Measurements from ENCODE around the gene ANKRD45. TPM values are rescaled to one million over a fixed set of nuclear protein-coding genes. Genes with fewer than 3 reads are reported as not detected.
"Not testable (repeated sequence)": the region's sequence is repeated elsewhere in the genome, so short reads cannot be mapped to it uniquely, and the experiment has no call there.

Gene ANKRD45
- total RNA-seq, 1 donor from 2014 or later: not detected

DNA sequence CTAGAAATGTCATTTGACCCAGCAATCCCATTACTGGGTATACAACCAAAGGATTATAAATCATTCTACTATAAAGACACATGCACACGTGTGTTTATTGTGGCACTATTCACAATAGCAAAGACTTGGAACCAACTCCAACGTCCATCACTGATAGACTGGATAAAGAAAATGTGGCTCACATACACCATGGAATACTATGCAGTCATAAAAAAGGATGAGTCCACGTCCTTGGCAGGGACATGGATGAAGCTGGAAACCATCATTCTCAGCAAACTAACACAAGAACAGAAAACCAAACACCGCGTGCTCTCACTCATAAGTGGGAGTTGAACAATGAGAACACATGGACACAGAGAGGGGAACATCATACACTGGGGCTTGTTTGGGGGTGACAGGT lies 10.5 kb upstream of the ANKRD45 start:
- peaks cover 15% of the 10 kb centered on the region for H3K9me3 Mint-ChIP-seq
- H3K36me3 Mint-ChIP-seq (ENCODE audit: low read depth); H3K4me1 Mint-ChIP-seq; H3K4me3 Mint-ChIP-seq; DNase-seq; H3K27ac Mint-ChIP-seq; intact Hi-C loops (cut with micrococcal nuclease): not testable (repeated sequence)
- peaks cover 11% of the 10 kb centered on the region for H3K27me3 Mint-ChIP-seq

DNA sequence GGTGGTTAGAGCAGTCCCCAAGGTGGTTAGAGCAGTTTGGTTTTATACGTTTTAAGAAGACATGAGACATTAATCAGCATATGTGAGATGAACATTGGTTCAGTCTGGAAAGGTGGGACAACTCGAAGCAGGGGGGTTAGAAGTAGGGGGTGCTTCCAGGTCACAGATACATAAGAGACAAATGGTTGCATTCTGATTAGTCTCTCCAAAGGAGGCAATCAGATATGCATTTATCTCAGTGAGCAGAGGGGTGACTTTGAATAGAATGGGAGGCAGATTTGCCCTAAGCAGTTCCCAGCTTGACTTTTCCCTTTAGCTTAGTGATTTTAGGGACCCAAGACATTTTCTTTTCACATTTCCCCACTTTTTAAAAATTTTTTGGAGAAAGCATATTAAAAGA lies 4.8 kb upstream of the ANKRD45 start:
- H3K4me3 Mint-ChIP-seq; H3K4me1 Mint-ChIP-seq; H3K9me3 Mint-ChIP-seq; DNase-seq; intact Hi-C loops (cut with micrococcal nuclease); H3K27ac Mint-ChIP-seq; H3K36me3 Mint-ChIP-seq (ENCODE audit: low read depth): not testable (repeated sequence)
- H3K27me3 Mint-ChIP-seq: peaks cover 10% of the 10 kb centered on the region

DNA sequence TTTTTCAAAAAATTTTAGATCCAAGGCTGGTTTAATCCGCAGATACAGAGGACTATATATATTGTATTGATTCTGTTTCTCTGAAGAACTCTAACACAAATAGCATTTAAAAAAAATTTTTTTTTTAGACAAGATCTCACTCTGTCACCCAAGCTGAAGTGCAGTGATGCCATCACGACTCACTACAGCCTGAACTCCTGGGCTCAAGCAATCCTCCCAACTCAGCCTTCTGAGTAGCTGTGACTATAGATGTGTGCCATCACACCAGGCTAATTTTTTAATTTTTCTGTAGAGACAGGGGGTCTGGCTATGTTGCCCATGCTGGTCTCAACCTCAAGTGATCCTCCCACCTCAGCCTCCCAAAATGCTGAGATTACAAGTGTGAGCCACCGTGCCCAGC lies 3.0 kb downstream of the ANKRD45 start:
- intact Hi-C loops (cut with micrococcal nuclease): no loop called here

DNA sequence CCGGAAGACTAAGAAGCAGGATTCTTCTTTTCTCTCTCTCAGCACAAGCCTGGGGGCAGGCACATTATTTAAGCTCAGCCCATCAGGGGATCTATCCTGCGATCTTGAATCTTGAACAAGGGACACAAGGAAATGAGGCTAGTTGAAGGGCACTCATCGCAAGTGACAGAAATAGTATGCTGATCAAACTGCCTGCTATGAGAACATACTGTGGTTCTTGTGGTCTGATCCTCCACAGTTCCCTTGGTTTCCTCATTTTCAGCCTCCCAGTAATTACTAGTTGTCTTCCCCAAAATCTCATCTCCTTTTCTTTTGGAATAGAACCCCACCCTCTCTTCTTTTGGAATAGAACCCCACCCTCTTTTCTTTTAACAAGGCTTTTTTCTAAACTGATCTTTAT lies 6.5 kb downstream of the ANKRD45 start:
- peak; percentile 34 for DNase-seq
- Mint-ChIP-seq H3K4me1 (no peaks in the 10 kb centered on the region), H3K9me3 (no peaks in the 10 kb centered on the region), H3K27me3 (peaks cover 6% of the 10 kb centered on the region), H3K36me3 (ENCODE audit: low read depth) (no peaks in the 10 kb centered on the region), H3K27ac (no peak overlapping the region), H3K4me3 (no peak overlapping the region)
- intact Hi-C loops (cut with micrococcal nuclease): no loop called here

More for the DNA sequence above, 3.0 kb downstream of the ANKRD45 start:
- Mint-ChIP-seq H3K27me3 (peaks cover 22% of the 10 kb centered on the region), H3K4me3 (no peak overlapping the region), H3K27ac (no peak overlapping the region), H3K9me3 (no peaks in the 10 kb centered on the region), H3K4me1 (peaks cover 5% of the 10 kb centered on the region), H3K36me3 (ENCODE audit: low read depth) (no peaks in the 10 kb centered on the region)
- DNase-seq: peak; percentile 9

DNA sequence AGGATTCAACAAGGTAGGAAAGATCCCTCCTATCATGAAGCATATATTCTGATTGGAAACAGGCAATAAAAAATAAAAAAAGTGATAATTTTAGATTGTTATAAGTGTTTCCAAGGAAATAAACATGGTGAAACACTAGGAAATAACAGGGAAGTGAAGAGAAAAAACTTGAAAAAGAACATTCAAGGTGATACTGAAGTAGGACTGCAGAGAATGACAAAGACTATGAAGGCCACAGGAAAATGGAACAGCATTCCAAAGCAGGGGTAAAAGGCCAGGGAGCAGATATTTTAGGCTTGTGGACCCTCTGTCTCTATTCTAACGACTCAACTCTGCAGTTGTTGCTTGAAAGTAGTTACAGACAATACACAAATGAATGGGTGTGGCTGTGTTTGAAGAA lies 7.9 kb downstream of the ANKRD45 start:
- intact Hi-C loops (cut with micrococcal nuclease): no loop called here
- Mint-ChIP-seq H3K36me3 (ENCODE audit: low read depth) (no peaks in the 10 kb centered on the region), H3K4me1 (no peaks in the 10 kb centered on the region), H3K27ac (no peak overlapping the region), H3K27me3 (peaks cover 2% of the 10 kb centered on the region), H3K9me3 (no peaks in the 10 kb centered on the region), H3K4me3 (no peak overlapping the region)
- peak; percentile 10 for DNase-seq

DNA sequence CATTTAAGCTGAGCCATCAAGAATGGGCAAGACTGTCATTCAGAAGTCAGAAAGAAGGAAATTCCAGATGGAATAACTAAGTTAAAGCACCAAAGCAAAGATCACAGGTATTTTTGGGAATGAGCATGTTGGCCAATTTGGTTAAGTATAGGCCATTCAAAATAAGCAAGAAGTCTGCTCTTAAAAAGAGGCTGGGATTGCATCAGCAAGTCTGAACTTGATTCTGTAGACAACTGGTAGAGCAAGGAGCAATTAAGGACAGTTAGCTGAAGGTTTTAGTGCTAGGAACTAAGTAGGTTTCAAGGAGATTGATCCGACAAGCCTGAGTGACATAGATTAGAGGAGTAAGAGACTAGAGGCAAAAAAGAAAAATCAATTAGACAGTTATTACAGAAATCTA lies 8.4 kb downstream of the ANKRD45 start:
- Mint-ChIP-seq H3K36me3 (ENCODE audit: low read depth) (no peaks in the 10 kb centered on the region), H3K27me3 (peaks cover 2% of the 10 kb centered on the region), H3K27ac (no peak overlapping the region), H3K4me3 (no peak overlapping the region), H3K4me1 (no peaks in the 10 kb centered on the region), H3K9me3 (no peaks in the 10 kb centered on the region)
- DNase-seq: peak; percentile 10
- intact Hi-C loops (cut with micrococcal nuclease): no loop called here

DNA sequence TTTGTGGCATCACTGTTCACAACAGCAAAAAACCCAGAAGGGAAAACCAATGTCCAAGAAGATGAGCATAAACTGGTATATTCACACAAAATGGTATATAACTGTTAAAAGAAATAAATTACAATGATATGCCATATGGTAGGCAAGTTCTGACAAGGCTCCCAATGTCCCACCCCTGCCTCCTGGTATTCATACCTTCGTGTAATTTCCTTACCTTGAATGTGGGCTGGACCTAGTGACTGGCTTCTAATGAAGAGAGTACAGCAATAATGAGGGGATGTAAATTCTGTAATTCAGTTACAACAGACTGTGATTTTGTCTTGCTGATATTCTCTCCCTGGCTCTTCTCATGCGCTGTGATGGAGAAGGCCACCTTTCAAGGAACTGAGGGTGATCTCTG lies 9.3 kb downstream of the ANKRD45 start:
- intact Hi-C loops (cut with micrococcal nuclease): no loop called here
- H3K4me3 Mint-ChIP-seq: no peak overlapping the region
- no peaks in the 10 kb centered on the region for H3K4me1 Mint-ChIP-seq
- peak; percentile 36 for DNase-seq
- H3K27ac Mint-ChIP-seq: no peak overlapping the region
- no peaks in the 10 kb centered on the region for H3K36me3 Mint-ChIP-seq (ENCODE audit: low read depth)
- peaks cover 2% of the 10 kb centered on the region for H3K27me3 Mint-ChIP-seq
- peaks cover under 1% of the 10 kb centered on the region for H3K9me3 Mint-ChIP-seq

DNA sequence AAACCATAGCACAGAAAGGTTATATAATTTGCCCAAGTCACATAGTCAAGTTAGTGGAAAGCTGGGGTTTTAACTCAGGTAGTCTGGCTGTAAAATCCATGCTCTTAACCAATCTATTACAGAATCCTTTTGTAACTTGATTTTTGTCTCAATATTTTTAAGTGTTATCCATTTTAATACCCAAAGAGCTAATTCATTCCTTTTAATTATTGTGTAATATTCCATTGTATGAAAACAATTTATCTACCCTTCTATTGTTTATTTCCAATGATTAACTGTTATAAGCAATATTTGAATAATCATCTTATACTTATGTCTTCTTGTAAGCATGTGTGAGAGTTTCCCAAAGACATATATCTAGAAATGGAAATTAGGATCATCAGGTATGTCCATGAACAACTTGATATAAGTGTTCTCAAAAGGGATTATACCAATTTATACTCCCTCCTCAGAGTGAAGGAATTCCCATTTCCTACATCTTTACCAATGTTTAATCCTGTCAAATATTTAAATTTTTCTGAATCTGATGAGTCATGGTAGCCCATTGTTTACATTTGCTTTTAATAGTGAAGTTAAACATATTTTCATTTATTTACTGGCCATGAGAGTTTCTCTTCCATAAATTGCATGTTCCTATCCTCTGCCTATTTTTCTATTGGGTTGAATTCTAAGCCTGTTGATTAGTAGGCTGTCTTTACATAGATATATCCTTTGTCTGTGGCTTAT lies 20.6 kb downstream of the ANKRD45 start:
- intact Hi-C loops (cut with micrococcal nuclease): no loop called here
- Mint-ChIP-seq H3K4me1 (no peaks in the 10 kb centered on the region), H3K4me3 (no peak overlapping the region), H3K27me3 (peaks cover 20% of the 10 kb centered on the region), H3K27ac (no peak overlapping the region), H3K36me3 (ENCODE audit: low read depth) (no peaks in the 10 kb centered on the region), H3K9me3 (peaks cover 15% of the 10 kb centered on the region)
- DNase-seq: no peak

DNA sequence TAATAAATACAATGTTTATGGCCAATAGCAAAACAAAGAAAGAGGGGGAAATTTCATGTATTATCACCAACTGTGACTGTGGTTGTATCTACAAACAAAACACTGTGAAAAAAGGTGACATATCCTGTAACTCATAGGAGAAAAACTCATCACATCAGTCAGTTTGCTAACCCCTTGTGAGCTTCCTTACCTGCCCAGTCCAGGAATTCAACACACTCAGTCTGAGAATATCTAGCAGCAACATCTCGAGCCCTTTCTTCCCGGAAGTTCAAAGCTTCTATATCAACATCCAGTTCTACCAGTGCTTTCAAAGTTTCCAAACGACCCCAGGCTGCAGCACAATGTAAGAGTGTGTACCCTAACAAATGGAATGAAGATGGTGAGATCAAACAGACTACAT lies 23.0 kb downstream of the ANKRD45 start:
- intact Hi-C loops (cut with micrococcal nuclease): no loop called here
- Mint-ChIP-seq H3K36me3 (ENCODE audit: low read depth) (no peaks in the 10 kb centered on the region), H3K27ac (no peak overlapping the region)

DNA sequence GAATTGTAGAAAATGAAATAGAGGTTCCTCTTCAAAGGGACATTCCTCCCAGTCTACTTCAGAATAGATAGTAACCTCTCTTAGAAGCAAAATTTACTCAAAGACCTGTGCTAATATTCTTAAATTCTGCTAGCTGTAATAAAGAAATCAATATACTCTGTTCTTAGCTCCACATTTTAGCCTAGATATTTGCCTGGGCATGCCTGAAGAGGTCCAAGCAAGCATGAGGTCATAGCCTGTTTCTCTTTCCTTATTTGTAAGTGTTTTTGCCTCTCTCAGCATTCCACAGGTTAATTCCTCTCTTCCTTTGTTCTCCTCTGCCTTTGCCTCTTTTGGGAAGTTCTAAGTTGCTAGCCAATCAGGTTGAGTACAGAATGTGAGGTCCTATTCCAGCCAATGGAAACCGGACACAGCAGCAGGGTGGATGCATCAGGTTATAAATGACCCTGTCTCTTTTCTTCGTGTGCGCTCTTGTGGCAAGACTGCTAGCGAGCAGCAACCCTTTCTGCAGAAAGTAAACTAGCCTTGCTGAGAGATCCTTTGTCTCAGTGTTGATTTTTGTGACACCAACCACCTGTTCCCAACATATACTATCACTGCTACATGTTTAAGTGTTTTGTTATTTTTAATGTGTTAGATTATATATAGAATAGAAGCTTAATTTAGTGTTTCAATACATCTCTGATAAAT lies 27.1 kb downstream of the ANKRD45 start:
- H3K27me3 Mint-ChIP-seq; H3K27ac Mint-ChIP-seq; DNase-seq; H3K9me3 Mint-ChIP-seq; intact Hi-C loops (cut with micrococcal nuclease); H3K36me3 Mint-ChIP-seq (ENCODE audit: low read depth); H3K4me3 Mint-ChIP-seq; H3K4me1 Mint-ChIP-seq: not testable (repeated sequence)

More for the DNA sequence above, 23.0 kb downstream of the ANKRD45 start:
- H3K9me3 Mint-ChIP-seq: peaks cover 8% of the 10 kb centered on the region
- peaks cover 10% of the 10 kb centered on the region for H3K27me3 Mint-ChIP-seq
- H3K4me3 Mint-ChIP-seq: no peak overlapping the region
- DNase-seq: no peak
- H3K4me1 Mint-ChIP-seq: no peaks in the 10 kb centered on the region

DNA sequence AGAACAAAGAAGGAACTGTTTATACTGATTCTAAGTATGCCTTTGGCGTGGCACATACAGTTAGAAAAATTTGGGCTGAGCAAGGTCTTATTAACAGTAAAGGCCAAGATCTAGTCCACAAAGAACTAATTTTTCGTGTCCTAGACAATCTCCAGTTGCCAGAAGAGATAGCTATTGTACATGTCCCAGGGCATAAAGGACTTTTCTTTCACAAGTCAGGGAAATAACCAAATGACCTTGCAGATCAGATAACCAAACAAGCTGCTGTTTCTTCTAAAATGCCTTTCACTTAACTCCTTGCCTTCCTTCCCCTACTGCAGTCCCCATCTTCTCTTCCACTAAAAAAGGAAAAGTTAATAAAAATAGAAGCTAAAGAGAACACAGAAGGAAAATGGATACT lies 30.5 kb downstream of the ANKRD45 start:
- intact Hi-C loops (cut with micrococcal nuclease): no loop called here
- H3K36me3 Mint-ChIP-seq (ENCODE audit: low read depth): no peaks in the 10 kb centered on the region
- no peak overlapping the region for H3K4me3 Mint-ChIP-seq

DNA sequence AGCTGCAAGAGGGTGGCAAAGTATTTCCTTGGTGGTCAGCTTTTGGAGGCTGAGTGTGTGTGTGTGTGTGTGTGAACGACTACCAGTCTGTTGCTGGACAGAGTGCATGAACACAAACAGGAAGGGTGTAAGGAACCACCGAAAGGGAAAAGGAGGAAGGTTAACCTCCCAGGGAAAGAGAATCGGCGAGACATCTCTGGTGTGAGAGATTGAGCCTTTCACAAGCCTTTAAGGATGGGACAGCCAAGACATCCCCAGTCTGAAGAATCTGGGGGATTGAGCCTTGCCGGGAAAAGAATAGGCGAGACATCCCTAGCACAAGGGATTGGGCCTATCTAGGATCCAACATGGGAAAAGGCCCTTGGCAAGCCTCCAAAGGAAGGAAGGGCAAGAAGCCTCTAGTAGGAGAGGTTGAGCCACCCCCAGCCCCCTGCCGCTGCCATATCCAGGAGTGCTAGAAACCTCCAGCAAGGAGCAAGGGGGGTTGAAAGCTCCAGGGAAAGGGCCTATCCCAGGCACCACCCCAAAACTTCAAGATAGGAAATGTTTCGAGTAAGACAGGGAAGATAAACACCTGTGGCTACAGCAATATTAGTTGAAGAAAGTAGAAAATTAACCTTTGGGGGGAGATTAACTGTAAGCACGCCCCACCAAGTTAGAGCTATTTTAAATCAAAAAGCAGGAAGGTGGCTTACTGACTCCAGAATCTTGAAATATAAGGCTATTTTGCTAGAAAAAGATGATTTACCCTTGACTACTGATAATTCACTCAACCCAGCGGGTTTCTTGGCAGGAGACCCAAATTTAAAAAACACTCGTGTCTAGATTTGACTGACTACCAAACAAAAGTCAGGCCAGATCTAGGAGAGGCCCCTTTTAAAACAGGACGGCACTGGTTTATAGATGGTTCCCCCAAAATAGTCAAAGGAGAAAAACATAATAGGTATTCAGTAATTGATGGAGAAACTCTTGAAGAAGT lies 31.3 kb downstream of the ANKRD45 start:
- no peak overlapping the region for H3K4me3 Mint-ChIP-seq
- intact Hi-C loops (cut with micrococcal nuclease): no loop called here
- no peak overlapping the region for H3K27ac Mint-ChIP-seq
- H3K9me3 Mint-ChIP-seq: peaks cover under 1% of the 10 kb centered on the region
- H3K36me3 Mint-ChIP-seq (ENCODE audit: low read depth): no peaks in the 10 kb centered on the region
- peaks cover 5% of the 10 kb centered on the region for H3K27me3 Mint-ChIP-seq
- no peak for DNase-seq
- H3K4me1 Mint-ChIP-seq: no peaks in the 10 kb centered on the region

More for the DNA sequence above, 30.5 kb downstream of the ANKRD45 start:
- Mint-ChIP-seq H3K9me3 (no peaks in the 10 kb centered on the region), H3K27ac (no peak overlapping the region), H3K27me3 (peaks cover 3% of the 10 kb centered on the region), H3K4me1 (no peaks in the 10 kb centered on the region)
- no peak for DNase-seq

DNA sequence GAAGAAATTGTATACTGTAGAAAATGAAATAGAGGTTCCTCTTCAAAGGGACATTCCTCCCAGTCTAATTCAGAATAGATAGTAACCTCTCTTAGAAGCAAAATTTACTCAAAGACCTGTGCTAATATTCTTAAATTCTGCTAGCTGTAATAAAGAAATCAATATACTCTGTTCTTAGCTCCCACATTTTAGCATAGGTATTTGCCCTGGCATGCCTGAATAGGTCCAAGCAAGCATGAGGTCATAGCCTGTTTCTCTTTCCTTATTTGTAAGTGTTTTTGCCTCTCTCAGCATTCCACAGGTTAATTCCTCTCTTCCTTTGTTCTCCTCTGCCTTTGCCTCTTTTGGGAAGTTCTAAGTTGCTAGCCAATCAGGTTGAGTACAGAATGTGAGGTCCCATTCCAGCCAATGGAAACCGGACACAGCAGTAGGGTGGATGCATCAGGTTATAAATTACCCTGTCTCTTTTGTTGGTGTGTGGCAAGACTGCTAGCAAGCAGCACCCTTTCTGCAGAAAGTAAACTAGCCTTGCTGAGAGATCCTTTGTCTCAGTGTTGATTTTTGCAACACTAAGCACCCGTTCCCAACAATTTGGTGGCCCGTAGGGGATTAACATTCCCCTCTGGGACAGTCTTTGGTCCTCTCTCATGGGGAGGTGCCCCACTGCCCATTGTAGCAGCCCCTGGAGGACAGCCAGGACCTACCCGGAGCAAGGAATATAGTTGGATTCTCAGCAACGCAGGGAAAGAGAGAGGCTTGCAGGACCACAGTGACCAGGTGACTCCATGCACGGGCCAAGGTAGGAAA lies 32.2 kb downstream of the ANKRD45 start:
- H3K36me3 Mint-ChIP-seq (ENCODE audit: low read depth); H3K4me1 Mint-ChIP-seq; H3K27me3 Mint-ChIP-seq: not testable (repeated sequence)

More for the DNA sequence above, 32.2 kb downstream of the ANKRD45 start:
- H3K27ac Mint-ChIP-seq; DNase-seq; H3K4me3 Mint-ChIP-seq; intact Hi-C loops (cut with micrococcal nuclease); H3K9me3 Mint-ChIP-seq: not testable (repeated sequence)

Measured in activated CD4-positive, alpha-beta T cell treated with anti-CD3 and anti-CD28 coated beads, Interleukin-2, amount 10 ng/mL, durations not matched to agents 24 days and 14 days (primary cell).